SK-N-SH treated with all-trans-retinoic acid at 6 μM for 48 hours (cell line): ENCODE results near the gene PIK3CA.
"Not testable (repeated sequence)": the region's sequence is repeated elsewhere in the genome, so short reads cannot be mapped to it uniquely, and the experiment has no call there.

Experiments used
- ARNTL ChIP-seq: fragments of 450-650 bp; formaldehyde crosslinking; IDR thresholded peaks from 2 replicates; pipeline ENCODE4 v1.5.0; 2020; ENCODE audit warnings: low read depth, mild to moderate bottlenecking, moderate library complexity, borderline replicate concordance
- CREB5 ChIP-seq: fragments of 250-450 bp; sonication (Bioruptor Pico); IDR thresholded peaks from 2 replicates; pipeline ENCODE4 v1.5.1; 2020; ENCODE audit warnings: low read depth, mild to moderate bottlenecking, moderate library complexity
- ISL1 ChIP-seq: fragments of 250-450 bp; sonication (Bioruptor Pico); IDR thresholded peaks from 2 replicates; pipeline ENCODE4 v2.1.2; 2022; ENCODE audit warnings: mild to moderate bottlenecking, moderate library complexity
- PATZ1 ChIP-seq: fragments of 250-450 bp; sonication (Bioruptor Pico); IDR thresholded peaks from 2 replicates; pipeline ENCODE4 v1.8.0; 2020; ENCODE audit warnings: mild to moderate bottlenecking, moderate library complexity, borderline replicate concordance
- ZNF70 ChIP-seq: fragments of 450-650 bp; formaldehyde crosslinking; IDR thresholded peaks from 2 replicates; pipeline ENCODE4 v1.5.0; 2020; ENCODE audit warnings: mild to moderate bottlenecking, moderate library complexity

GRCh38 chr3:179259959-179260756, 112.0 kb downstream of the PIK3CA start:
- not testable (repeated sequence) for TF ChIP-seq ISL1 (CRISPR knock-in tag); CREB5 (CRISPR knock-in tag); ARNTL (CRISPR knock-in tag); ZNF70; PATZ1 (CRISPR knock-in tag)
